Muscle of back (tissue), 11 donors: ENCODE measurements around the gene C12orf54. TPM values are rescaled to one million over a fixed set of nuclear protein-coding genes. Genes with fewer than 3 reads are reported as not detected.
A peak's percentile ranks its signal among the peaks of the same experiment; 100 is the strongest.
"Not testable (repeated sequence)": the region's sequence is repeated elsewhere in the genome, so short reads cannot be mapped to it uniquely, and the experiment has no call there.

Experiments
- DNase-seq, 3 donors: peaks; one replicate each; pipeline versions ENCODE4 v3.0.0 to v3.0.0-alpha.2; 2013
- polyA plus RNA-seq, 10 donors: library from polyadenylated mRNA; unstranded; fragments of 120-200 nt; gene quantifications; one replicate each; pipeline ENCODE4 v1.2.1, GENCODE V29; 2013; ENCODE audit not compliant: insufficient read length in 10 of 10

The C12orf54 gene
- polyA plus RNA-seq, 10 donors: 0.29 to 0.60 (median 0.43) TPM; not detected in 4

- no peak for DNase-seq
These were observed 26.7 kb downstream of the C12orf54 start for GRCh38 chr12:48508987-48509386.

- no peak for DNase-seq
These were observed 27.8 kb downstream of the C12orf54 start for GRCh38 chr12:48510111-48510510.

- no peak for DNase-seq
These were observed 30.6 kb downstream of the C12orf54 start for GRCh38 chr12:48512855-48513254.

GRCh38 chr12:48514728-48515127 lies 32.4 kb downstream of the C12orf54 start:
- no peak for DNase-seq

- not testable (repeated sequence) for DNase-seq
These were observed 38.1 kb downstream of the C12orf54 start for GRCh38 chr12:48520381-48520780.

GRCh38 chr12:48525332-48525731 lies 43.0 kb downstream of the C12orf54 start, which contains the start of gene OR8S1:
TSS of gene OR8S1 (plus strand) at chr12:48525632. CDS start at chr12:48525632, 0 bp downstream.
- DNase-seq: no peak

GRCh38 chr12:48527891-48528670 lies 45.8 kb downstream of the C12orf54 start:
- no peak for DNase-seq

GRCh38 chr12:48532601-48533000 lies 50.3 kb downstream of the C12orf54 start:
- DNase-seq: no peak

- no peak for DNase-seq
These were observed 54.3 kb downstream of the C12orf54 start for GRCh38 chr12:48536602-48537001.

- peak in 2 of 3 donors; percentile 4 for DNase-seq
These were observed 60.1 kb downstream of the C12orf54 start for GRCh38 chr12:48542300-48542928.

- no peak for DNase-seq
These were observed 63.7 kb downstream of the C12orf54 start for GRCh38 chr12:48545833-48546469.

Other genes starting within 250 kb of the C12orf54 start
- 10 to 100 TPM; 12.8 to 21.8 (median 14.4) TPM for gene ZNF641, start 131.6 kb upstream of the C12orf54 start, polyA plus RNA-seq
- gene ANP32D, start 9.9 kb upstream of the C12orf54 start, polyA plus RNA-seq: not detected
- gene OR8S1, start 43.1 kb downstream of the C12orf54 start, polyA plus RNA-seq: not detected
- gene LALBA, start 87.5 kb downstream of the C12orf54 start, polyA plus RNA-seq: not detected
- gene KANSL2, start 199.7 kb downstream of the C12orf54 start, polyA plus RNA-seq: 10 to 100 TPM; 26.0 to 40.2 (median 34.1) TPM
- gene CCNT1, start 234.2 kb downstream of the C12orf54 start, polyA plus RNA-seq: 10 to 100 TPM; 12.5 to 22.9 (median 18.9) TPM